Measurements from ENCODE around the gene CHD9. TPM values are rescaled to one million over a fixed set of nuclear protein-coding genes. Genes with fewer than 3 reads are reported as not detected.

CHD9 gene
- total and polyA plus RNA-seq, 3 donors from 2014 or later, result 10.4 to 67.3 (median 57.5) TPM

GRCh38 chr16:53129281-53130158 lies 74.7 kb downstream of the CHD9 start:
- WGBS, 2 donors, result 26 to 29% methylated on average over 21 to 25 of the region's 25 CpGs
- Histone ChIP-seq H3K27ac (peak overlapping the region; percentile 66 to 90), H3K9me3 (no peaks in the 10 kb centered on the region), H3K4me3 (peak overlapping the region; percentile 75 to 86), H3K36me3 (ENCODE audit: low read depth, missing control alignments) (no peaks in the 10 kb centered on the region), H3K27me3 (no peaks in the 10 kb centered on the region), H3K4me1 (peaks cover 8% of the 10 kb centered on the region)
- DNase-seq, result no peak
- intact Hi-C loops (cut with DNase I; ENCODE audit: low total_unique reads), result loop anchor here (2.0 to 5.0 kb wide), 2 partner anchors 37 to 75 kb away; partner anchors contain the start of gene CHD9
- no peak for TF ChIP-seq POLR2A (IDR thresholded peaks at IDR 0.05)
- TF ChIP-seq, protein P1, sequence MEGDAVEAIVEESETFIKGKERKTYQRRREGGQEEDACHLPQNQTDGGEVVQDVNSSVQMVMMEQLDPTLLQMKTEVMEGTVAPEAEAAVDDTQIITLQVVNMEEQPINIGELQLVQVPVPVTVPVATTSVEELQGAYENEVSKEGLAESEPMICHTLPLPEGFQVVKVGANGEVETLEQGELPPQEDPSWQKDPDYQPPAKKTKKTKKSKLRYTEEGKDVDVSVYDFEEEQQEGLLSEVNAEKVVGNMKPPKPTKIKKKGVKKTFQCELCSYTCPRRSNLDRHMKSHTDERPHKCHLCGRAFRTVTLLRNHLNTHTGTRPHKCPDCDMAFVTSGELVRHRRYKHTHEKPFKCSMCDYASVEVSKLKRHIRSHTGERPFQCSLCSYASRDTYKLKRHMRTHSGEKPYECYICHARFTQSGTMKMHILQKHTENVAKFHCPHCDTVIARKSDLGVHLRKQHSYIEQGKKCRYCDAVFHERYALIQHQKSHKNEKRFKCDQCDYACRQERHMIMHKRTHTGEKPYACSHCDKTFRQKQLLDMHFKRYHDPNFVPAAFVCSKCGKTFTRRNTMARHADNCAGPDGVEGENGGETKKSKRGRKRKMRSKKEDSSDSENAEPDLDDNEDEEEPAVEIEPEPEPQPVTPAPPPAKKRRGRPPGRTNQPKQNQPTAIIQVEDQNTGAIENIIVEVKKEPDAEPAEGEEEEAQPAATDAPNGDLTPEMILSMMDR (IDR thresholded peaks at IDR 0.05), result no peak

DNA sequence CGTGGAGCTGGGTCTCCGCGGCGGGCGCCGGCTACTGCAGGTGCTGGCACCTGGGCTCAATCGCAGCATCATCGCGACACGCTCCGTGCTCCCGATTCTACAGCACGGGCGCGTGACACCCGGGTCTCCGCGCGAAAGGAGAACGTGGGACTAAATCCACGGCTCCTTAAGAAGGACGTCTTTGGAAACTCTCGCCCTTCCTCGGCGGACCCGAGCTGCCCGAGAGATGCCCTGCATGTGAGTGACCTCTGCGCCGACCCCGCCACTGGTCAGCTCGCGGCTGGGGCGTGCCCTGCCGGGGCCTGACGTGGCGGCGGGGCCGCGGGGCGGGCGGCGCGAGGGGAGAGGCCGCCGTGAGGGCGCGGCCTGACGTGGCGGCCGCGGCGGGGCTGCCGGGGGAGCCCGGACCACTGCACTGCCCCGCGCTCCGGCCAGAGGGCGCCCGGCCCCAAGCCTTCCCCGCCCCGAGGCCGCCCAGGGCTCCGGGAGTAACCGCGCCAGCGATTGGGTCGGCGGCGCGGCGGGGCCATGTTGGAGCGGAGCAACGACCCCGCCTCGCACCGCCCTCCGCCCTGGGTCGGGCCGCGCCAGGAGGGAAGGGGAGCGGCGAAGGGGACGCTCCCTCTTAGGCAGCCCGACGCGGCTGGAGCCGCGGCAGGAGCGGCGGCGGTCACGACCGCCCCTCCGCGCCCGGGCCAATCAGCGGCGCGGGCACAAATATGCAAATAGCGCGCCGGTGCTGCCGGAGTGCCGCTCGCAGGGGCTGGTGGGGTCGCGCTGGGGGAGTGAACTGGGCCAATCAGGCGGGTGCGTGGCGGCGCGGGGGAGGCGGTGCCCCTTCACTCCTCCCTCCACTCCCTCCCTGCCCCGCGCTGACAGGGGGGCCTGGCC lies 75.6 kb downstream of the CHD9 start:
- intact Hi-C loops (cut with DNase I; ENCODE audit: low total_unique reads), result loop anchor here (2.0 to 5.0 kb wide), 2 partner anchors 38 to 76 kb away; partner anchors contain the start of gene CHD9
- WGBS, 2 donors, result 1% methylated on average over 85 of the region's 115 CpGs; no CpG with 5 or more reads in 1 of the 2 donors
- no peaks in the 10 kb centered on the region for H3K9me3 ChIP-seq
- DNase-seq, result peak; percentile 97
- no peak for TF ChIP-seq POLR2A (IDR thresholded peaks at IDR 0.05)
- TF ChIP-seq, protein P1 (IDR thresholded peaks at IDR 0.05), result peak; percentile 43 to 83 (median 57)
- peak overlapping the region; percentile 75 to 86 for H3K4me3 ChIP-seq
- H3K27me3 ChIP-seq, result no peaks in the 10 kb centered on the region
- H3K4me1 ChIP-seq, result peaks cover 8% of the 10 kb centered on the region
- peak overlapping the region; percentile 79 to 90 for H3K27ac ChIP-seq
- H3K36me3 ChIP-seq (ENCODE audit: low read depth, missing control alignments), result no peaks in the 10 kb centered on the region

DNA sequence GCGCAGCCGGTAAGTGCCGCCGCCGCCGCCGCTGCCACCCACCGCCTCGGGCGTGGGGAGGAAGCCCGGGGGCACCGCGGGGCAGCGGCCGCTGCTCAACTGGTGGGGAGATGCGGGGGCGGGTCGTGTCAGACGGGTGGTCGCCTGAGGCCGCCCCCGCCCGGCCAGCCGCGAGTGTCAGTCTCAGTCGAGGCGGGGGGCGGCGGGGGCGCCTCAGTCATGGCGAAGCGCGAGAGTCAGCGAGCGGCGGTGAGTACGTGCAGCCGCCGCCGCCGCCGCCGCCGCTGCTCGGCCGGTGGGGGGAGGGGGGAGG lies 76.2 kb downstream of the CHD9 start:
- TF ChIP-seq, protein P1 (IDR thresholded peaks at IDR 0.05), result no peak
- no peak for TF ChIP-seq POLR2A (IDR thresholded peaks at IDR 0.05)
- Histone ChIP-seq H3K27me3 (no peaks in the 10 kb centered on the region), H3K36me3 (ENCODE audit: low read depth, missing control alignments) (no peaks in the 10 kb centered on the region), H3K4me1 (peaks cover 8% of the 10 kb centered on the region), H3K4me3 (peak overlapping the region; percentile 75 to 86), H3K27ac (peak overlapping the region in 1 of 2 donors; percentile 90), H3K9me3 (no peaks in the 10 kb centered on the region)
- WGBS, 2 donors, result 1% methylated on average over 28 of the region's 46 CpGs; no CpG with 5 or more reads in 1 of the 2 donors
- DNase-seq, result no peak
- intact Hi-C loops (cut with DNase I; ENCODE audit: low total_unique reads), result loop anchor here (2.0 to 5.0 kb wide), 2 partner anchors 39 to 76 kb away; partner anchors contain the start of gene CHD9

DNA sequence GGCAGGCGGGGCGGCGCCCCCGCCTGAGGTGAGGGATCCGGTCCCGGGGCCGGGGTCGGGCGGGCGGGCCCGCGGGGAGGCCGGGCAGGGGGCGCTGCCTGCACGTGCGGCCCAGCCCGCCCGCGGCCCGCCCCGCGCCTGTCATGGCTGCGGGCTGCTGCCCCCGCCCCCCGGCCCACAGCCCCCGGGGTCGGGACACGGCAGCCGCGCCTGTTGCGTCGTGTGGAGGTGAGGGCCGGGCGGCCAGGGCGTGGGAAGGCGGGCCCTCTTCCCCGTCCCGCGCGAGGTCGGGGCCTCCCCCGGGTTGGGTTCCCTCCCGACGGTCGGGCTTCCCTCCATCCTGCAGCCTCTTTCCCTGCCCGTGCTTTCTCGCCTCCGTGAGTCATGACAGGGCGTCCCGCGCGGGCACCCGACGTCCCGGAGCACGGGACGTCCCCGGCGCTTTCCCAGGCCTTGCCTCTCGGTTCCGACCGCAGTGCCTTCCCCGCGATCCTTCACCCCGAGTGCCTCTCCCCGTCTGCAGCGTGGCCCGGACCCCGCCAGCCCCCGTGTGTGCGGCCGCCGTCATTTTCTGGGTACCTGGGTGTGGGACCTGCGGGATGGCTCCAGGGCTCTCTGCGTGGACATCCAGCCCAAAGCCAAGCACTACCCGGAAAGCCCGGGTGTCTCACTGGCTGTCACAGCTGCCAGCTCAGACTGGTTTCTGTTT lies 76.7 kb downstream of the CHD9 start:
- peaks cover 8% of the 10 kb centered on the region for H3K4me1 ChIP-seq
- H3K4me3 ChIP-seq, result peak overlapping the region; percentile 75 to 86
- 0 to 1% methylated on average over 40 to 61 of the region's 77 CpGs for WGBS, 2 donors
- no peaks in the 10 kb centered on the region for H3K36me3 ChIP-seq (ENCODE audit: low read depth, missing control alignments)
- no peaks in the 10 kb centered on the region for H3K9me3 ChIP-seq
- no peaks in the 10 kb centered on the region for H3K27me3 ChIP-seq
- peak overlapping the region; percentile 77 to 90 for H3K27ac ChIP-seq
- DNase-seq, result peak; percentile 62
- TF ChIP-seq POLR2A (IDR thresholded peaks at IDR 0.05), result no peak
- TF ChIP-seq, protein P1 (IDR thresholded peaks at IDR 0.05), result no peak
- intact Hi-C loops (cut with DNase I; ENCODE audit: low total_unique reads), result loop anchor here (2.0 to 5.0 kb wide), 2 partner anchors 39 to 77 kb away; partner anchors contain the start of gene CHD9
